C1 segment of cervical spinal cord (tissue), 14 donors: Measurements from ENCODE around the gene ATG10.
"Not testable (repeated sequence)": the region's sequence is repeated elsewhere in the genome, so short reads cannot be mapped to it uniquely, and the experiment has no call there.

ENCODE experiments used
- DNase-seq, 14 donors: peaks; one replicate each; lab custom pipeline; 2025; lab: John Stamatoyannopoulos, UW

Gene ATG10

DNA sequence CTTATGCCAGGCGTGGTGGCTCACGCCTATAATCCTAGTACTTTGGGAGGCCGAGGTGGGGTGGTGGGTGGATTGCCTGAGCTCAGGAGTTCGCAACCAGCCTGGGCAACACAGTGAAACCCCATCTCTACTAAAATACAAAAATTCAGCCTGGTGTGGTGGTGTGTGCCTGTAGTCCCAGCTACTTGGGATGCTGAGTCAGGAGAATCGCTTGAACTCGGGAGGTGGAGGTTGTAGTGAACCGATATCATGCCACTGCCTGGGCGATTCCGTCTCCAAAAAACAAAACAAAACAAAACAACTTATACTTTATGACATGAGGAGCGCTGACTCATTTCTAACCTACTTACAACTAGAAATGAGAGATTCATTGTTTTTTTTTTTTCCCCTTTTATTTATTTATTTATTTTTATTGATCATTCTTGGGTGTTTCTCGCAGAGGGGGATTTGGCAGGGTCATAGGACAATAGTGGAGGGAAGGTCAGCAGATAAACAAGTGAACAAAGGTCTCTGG, 10.4 kb downstream of the ATG10 start:
- DNase-seq: not testable (repeated sequence)

DNA sequence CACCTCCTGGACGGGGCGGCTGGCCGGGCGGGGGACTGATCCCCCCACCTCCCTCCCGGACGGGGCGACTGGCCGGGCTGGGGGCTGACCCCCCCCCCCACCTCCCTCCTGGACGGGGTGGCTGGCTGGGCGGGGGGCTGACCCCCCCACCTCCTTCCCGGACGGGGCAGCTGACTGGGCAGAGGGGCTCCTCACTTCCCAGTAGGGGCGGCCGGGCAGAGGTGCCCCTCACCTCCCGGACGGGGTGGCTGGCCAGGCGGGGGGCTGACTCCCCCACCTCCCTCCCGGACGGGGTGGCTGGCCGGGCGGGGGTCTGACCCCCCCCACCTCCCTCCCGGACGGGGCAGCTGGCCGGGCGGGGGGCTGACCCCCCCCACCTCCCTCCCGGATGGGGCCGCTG, 11.3 kb downstream of the ATG10 start:
- DNase-seq: not testable (repeated sequence)

GRCh38 chr5:81983563-81983962, 11.7 kb downstream of the ATG10 start:
- DNase-seq: not testable (repeated sequence)

GRCh38 chr5:81986126-81986525, 14.3 kb downstream of the ATG10 start:
- DNase-seq: no peak

DNA sequence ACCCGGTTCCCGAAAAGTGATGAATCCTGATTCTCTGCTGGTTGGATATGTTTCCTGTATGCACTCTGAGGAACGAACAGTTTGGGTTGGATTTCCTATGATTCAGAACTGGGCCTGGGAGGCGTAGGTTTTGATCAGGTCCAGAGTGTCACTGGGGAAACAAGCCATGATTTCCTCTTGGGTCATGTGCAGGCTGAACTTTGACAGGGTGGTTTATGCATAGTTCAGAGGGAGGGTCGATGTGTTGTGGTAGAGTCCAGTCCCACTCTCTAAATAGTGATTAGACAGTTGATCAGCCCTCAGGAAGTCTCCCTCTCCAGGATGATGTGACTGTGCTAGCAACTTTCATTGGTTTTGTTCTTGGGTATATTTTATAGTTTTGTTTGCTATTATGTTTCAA, 17.4 kb downstream of the ATG10 start:
- DNase-seq: no peak

DNA sequence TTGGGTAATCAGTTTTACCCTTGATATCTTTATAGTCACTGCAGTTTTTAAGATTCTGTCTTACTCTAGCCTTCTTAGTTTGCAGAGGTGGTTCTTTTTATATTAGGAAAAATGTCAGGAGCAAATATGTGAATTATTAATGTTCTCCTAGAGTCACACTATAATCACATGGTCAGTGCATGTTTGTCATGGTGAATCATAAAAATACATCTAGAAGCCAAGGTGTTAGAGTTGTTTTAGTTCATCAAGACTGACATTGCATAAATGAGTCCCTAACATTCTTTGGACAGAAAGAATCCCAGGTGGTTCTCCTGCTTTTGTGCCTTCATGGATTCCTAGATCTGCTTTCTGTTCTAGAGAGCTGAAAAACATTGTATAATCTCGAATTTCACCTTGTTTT, 22.9 kb downstream of the ATG10 start:
- no peak for DNase-seq

DNA sequence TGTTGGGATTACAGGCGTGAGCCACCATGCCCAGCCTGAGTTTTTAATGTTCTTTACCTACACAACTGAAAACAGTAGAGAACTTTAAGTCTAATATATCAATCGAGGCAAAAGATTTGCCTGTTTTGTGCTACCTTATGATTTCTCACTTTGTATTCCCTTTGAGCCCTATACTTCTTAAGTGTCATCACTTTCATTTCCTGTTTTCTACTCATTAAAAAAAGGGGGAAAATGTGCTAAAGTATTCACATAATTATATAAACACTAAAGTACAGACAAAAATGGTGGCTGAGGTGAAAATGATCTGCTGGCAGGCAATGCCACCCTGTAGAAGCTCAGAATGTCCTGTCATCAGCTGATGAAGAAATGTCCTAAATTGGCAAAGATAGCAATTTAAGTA, 23.6 kb downstream of the ATG10 start:
- DNase-seq: no peak

DNA sequence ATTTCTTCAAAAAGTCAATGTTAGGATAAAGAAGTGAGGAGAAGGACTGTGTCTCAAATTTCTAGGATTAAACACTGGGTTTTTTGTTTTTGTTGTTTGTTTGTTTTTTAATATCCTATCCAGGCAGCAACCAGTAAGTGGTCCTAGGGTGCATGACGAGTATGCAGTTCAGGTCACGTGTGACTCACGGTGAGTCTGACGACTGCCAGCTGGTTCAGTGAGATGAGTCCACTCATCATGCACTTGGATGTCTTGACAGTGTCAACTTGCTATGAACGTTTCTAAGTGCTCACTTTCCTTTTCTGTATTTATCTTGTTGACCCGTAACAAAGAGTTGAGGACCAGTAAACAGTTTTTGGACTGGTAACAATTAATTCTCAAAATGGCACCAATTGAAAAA, 32.7 kb downstream of the ATG10 start:
- DNase-seq: no peak

DNA sequence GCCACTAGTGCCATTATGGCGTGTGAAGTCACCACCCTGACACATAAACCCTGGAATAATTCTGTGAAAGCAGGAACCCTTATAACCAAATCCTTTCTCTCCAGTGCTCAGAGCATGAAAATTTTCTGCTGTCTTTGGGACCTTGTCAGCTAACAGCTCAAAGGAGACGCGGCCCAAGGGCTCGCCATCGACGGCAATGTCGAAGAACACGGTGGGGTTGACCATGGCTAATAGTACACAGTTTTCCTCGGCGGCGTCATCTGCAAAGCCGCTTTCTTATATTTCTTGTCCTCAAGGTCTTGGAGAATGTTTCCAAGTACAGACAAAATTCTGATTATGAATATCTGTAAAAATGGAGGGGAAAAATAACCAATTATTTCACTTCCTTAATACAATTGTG, 38.0 kb downstream of the ATG10 start:
- DNase-seq: not testable (repeated sequence)

- no peak for DNase-seq
Observed at GRCh38 chr5:82010696-82011095, 38.9 kb downstream of the ATG10 start.

- no peak for DNase-seq
Observed at GRCh38 chr5:82011761-82012160, 39.9 kb downstream of the ATG10 start.

DNA sequence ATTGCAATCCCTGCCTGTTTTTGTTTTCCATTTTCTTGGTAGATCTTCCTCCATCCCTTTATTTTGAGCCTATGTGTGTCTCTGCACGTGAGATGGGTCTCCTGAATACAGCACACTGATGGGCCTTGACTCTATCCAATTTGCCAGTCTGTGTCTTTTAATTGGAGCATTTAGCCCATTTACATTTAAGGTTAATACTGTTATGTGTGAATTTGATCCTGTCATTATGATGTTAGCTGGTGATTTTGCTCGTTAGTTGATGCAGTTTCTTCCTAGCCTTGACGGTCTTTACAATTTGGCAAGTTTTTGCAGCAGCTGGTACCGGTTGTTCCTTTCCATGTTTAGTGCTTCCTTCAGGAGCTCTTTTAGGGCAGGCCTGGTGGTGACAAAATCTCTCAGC, 42.8 kb downstream of the ATG10 start:
- not testable (repeated sequence) for DNase-seq

DNA sequence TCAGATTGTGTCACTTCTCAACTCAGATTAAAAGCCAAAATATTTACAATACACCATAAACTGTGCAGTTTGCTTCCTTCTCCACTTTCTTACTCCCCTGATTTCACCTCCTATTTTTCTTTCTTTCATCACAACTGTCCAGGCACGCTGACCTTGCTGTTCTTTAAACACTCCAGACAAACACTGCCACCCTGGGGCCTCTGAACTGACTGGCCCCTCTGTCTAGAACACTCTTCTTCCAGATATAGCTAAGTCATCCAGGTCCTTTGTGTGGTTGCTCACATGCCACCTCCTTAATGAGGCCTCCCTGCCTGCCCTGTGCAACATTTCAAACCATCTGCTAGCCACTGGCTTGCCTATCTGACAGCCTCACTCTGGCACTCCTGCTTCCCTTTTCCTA, 46.6 kb downstream of the ATG10 start:
- DNase-seq: peak in 6 of 14 donors; percentile 5 to 64 (median 10)

- peak in 5 of 14 donors; percentile 6 to 29 (median 11) for DNase-seq
Observed at GRCh38 chr5:82019342-82020138, 47.7 kb downstream of the ATG10 start.

DNA sequence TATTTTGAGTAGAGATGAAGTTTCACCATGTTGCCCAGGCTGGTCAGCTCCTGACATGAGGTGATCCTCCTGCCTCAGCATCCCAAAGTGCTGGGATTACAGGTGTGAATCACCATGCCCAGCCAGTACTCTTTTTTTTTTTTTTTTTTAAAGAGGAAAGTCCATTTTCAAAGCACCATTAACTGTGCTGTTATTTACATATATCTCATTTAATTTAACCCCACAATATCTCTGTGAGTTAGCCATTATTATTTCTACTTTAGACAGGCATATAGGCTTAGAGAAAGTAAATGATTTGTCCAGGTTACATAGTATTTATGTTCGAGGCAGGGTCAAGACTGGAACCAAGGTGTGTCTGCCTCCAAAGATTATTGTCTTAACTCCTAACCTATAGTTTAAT, 50.7 kb downstream of the ATG10 start:
- DNase-seq: no peak

GRCh38 chr5:82023644-82024043, 51.8 kb downstream of the ATG10 start:
- DNase-seq: no peak

DNA sequence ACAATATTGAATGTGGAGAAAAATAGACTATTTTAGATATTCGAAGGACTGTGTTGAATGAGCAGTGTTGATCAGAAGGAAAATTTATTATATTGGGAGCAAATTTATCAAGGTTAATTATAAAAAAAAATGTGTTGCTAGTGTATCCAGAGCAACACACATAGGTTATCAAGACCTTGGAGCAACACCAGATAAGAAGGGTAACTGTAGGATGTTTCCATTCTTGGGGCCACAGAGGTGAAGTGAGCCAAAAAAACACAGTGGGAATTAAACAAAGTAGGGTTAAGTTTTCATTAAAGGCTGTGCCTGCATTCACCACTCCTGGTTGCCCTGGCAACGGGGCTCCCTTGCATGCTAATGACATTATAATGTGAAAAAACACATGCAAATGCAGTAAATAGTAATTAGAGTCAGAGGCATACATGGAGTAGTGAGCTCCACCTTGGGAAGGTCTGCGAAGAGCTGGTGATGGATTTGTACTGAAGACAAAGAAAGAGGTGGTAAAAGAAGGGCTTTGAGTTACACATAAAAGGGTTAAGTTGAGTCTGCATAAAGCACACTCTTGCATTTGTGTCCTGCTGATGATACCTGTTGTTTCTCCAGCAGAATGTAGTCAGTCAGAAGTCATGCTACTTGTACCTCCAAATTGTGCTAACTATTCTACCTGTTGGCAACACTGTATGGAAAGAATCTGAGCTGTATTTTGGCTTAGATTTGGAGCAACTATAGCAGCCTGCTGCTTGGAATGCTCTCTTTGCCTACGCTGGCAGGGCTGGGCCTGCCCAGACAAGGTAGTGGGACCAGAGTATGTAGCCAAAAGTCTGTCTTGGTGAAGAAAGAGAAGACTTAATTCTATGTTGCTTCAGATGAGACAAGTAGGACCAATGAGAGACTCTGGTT, 59.6 kb downstream of the ATG10 start:
- no peak for DNase-seq

GRCh38 chr5:82042894-82043293, 71.1 kb downstream of the ATG10 start:
- DNase-seq: not testable (repeated sequence)

DNA sequence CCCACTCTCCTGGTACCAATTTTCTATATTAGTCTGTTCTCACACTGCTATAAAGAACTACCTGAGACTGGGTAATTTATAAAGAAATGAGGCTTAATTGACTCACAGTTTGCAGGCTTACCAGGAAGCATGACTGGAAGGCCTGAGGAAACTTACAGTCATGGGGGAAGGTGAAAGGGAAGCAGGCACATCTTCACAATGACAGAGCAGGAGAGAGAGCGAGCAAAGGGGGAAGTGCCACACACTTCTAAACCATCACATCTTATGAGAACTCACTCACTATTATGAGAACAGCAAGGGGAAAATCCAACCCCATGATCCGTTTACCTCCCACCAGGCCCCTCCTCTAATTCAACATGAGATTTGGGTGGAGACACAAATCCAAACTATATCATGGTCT, 72.2 kb downstream of the ATG10 start:
- DNase-seq: no peak

- DNase-seq: no peak
Observed at GRCh38 chr5:82045554-82046275, 73.9 kb downstream of the ATG10 start.

DNA sequence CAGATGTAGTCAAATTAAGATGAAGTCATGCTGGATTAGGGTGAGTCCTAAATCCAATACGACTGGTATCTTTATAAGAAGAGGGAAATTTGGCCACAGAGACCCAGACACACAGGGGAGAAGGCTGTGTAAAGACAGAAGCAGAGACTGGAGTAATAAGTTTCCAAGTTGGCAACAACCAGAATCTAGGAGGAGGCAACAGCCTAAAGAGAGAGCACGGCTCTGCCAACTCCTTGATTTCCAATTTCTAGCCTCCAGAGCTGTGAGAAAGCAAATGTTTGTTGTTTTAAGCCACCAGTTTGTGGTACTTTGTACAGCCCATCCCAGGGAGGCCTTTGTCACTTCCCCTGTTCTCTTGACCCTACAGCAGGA, 74.4 kb downstream of the ATG10 start:
- no peak for DNase-seq

- no peak for DNase-seq
Observed at GRCh38 chr5:82050955-82051354, 79.1 kb downstream of the ATG10 start.
